ENCODE measurements around the gene SCNN1B.
"Not testable (repeated sequence)": the region's sequence is repeated elsewhere in the genome, so short reads cannot be mapped to it uniquely, and the experiment has no call there.

The SCNN1B gene

DNA sequence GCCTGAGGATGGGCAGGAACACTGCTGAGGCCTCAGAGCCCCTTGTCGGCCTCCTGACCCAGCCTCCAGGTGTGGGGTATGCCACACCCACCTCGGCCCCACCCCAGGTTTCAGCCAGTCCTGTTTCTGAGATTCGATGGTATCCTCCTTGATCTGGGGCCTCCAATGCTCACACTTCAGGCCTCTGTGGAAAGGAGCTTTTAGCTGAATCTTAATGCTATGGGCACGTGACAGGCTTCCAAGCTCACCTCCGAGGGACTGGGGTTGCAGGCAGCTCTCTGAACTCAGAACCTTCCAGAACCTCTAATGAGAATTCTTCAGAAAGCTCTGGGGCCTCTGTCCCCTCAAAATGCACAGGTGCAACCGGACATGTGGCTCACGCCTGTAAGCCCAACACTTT is 54.8 kb downstream of the SCNN1B start:
- DNase-seq, result no peak

DNA sequence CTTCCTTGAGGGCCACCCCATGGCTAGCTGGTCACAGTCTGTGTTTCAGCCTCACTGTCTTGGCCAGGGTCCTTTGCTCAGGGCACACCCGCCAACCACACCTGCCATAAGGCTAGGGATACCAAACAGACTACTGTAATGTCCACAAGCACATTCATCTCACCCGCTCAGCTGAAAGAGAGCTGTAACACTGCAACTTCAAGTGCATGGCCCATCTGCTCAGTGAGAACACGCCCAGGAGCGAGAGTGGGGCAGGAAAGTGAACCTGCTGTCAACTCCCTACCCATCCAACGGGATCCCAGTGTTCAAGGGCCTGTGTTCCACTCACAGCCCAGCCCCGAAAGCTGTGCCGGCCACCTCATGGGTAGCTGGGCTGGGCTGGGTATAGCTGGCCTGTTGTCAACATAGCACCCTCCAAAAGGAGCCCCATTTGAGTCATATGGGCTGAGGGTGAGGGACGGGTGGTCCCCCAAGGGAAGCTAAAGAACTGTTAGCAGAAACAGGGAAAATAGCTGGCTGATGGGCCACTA is 55.7 kb downstream of the SCNN1B start:
- DNase-seq, result no peak

DNA sequence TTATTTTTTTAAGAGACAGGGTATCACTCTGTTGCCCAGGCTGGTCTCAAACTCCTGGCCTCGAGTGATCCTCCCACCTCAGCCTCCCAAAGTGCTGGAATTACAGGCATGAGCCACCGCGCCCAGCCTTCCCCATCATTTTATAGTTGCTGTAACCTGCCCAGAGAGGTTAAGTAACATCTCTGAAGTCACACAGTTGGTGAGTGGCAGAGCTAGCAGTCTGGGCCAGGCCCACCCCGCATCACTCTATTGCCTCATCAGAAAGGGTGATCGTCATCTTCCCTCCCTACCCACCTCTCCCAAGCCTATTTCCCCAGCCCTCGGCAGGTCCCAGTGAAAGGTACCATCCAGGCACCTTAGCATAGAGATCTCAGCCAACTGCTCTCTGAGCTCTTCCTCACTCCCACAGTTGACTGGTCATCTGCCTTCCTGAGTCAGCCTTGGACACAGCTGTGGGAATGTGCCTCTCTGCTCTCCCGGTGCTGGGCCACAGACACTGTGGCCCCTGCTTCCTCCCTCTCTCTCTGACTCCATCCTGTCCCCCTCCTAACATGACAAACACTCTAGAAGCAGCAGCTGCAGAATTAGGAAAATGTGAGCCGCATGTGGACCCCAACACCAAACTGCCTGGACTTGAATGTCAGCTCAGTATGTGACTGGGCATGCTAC is 57.1 kb downstream of the SCNN1B start:
- no peak for DNase-seq

DNA sequence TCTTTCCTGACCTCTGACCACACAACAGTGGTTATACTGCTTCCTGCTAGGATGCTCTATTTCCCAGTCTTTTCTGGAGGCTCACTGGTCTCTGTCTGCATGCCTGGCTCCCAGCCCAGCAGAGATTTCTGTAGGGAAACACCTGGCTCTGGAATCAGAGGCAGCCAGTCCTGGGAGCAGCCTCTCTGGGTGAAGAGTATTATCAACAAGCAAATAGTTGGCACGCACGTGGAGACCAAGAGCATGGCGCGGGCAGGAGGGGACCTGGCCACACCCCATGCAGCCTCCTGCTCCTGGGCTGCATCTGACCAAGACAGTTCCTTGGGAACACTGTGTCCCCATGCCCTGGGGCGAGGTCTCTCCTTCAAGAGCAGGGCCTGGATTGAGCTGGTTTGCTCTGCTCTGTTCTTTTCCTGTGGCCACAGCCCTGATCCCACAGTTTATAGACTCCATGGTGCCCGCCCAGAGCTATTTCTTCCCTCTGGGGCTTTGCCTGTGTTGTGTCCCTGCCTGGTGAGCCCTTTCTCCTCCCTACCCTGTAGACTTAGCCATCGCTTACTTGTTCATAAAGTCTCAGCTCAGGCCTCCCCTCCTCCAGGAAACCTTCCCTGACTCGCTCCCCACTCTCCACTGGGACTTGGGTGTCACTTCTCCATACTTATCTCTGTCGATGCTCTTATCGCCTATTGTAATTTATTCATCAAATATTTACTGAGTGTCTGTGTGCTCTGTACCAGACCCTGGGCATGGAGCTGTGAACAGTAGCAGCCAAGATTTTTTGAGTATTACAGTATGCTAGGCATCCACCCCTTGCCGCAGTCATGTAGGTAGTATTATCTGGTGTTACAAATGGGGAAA is 60.6 kb downstream of the SCNN1B start:
- DNase-seq, result no peak

DNA sequence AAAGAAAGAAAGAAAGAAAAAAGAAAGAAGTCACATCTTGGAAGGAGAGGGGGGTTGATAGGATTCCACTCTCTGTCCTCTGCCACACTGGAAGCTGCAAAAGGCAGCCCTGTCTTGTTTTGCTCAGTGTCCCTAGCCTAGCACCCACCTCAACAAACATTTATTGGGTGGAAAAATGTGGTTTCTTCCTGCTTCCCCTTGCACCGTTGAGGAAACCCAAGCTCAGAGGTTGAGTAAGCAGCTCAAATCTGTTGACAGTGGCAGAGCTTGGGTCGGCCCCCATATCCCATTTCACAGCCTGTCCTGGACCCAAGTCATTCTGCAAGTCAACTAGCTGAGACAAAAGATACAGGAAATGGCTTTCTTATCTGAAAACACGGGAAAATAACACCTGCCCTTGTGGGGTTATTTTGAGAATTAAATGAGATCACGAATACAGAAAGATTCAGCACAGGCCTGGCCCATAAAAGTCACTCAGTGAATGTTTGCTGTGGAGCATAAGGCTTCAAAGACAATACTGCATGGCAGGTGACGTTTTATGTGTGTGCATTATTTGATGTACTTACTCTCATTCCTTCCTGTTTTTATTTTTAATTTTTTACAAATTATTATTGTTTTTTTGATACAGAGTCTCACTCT is 63.6 kb downstream of the SCNN1B start:
- no peak for DNase-seq

DNA sequence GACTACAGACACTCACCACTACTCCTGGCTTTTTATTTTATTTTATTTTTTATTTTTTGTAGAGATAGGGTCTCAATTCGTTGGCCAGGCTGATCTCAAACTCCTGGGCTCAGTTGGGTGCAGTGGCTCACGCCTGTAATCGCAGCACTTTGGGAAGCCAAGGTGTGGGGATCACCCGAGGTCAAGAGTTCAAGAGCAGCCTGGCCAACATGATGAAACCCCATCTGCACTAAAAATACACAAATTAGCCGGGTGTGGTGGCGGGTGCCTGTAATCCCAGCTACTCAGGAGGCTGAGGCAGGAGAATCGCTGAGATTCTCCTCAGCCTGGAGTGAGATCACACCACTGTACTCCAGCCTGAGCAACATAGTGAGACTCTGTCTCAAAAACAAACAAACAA is 64.2 kb downstream of the SCNN1B start:
- DNase-seq, result not testable (repeated sequence)

DNA sequence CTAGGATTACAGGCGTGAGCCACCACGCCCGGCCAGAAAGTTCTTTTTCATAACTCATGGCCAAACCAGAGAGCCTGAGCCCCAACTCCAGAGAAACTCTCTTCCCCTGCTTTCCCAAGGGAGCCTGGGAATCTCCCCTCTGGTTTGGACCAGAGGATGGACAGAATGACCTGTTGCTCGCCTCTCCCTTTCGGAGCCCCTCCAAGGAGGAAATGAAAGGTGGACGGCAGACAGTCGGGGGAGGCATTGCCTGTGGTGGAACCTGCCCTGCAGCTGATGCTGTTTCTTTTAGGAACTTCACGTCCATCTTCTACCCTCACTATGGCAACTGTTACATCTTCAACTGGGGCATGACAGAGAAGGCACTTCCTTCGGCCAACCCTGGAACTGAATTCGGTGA is 65.5 kb downstream of the SCNN1B start:
- no peak for DNase-seq

DNA sequence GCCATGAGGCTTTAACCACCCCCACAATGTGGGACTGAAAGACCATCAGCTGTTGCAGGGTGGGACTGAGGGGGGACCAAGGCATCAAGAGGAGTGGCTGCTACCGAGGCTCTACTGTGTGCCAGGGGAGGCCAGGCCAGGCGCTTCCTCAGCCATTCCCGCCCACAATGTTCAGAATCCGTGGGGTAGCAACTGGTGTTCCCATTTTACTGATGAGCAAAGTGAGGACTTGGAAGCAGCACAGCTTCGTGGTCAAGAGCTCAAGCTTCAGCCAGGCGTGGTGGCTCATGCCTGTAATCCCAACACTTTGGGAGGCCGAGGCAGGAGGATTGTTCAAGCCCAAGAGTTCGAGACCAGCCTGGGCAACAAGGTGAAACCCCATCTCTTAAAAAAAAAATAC is 65.9 kb downstream of the SCNN1B start:
- DNase-seq, result no peak

DNA sequence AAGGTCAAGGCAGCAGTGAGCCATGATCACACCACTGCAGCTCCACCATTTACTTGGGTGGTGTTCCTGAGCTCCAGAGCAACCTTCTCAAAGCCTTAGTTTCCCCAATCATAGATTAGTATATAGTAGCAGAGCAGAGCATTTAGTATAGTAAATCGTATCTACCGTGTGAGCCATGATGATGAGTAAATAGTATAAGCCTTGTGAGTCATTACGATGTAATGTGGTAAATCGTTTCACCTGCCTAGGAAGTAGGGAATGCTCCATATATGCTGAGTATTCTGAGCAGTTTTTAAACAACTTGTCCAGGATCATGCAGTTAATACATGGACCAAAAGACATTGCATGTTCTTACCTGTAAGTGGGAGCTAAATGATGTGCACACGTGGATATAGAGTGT is 66.4 kb downstream of the SCNN1B start:
- DNase-seq, result no peak

DNA sequence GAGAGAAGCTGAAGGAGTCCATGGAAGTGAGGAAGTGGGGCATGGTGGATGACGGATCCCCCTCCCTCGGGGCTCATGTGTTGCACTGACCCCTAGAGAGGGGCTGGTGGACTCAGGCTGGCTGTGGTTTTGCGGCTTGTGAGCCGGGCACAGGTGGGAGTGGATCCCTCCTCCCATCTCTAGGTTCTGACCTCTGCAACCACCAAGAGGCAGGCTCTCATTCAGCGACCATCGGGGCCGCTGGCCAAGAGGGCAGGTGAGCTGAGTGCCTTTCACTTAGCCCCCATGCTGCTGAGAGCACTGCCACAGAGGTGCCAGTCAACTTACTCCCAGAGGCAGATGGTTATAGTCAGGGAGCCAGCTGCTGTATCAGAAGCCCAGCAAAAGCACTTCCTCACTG is 67.3 kb downstream of the SCNN1B start:
- DNase-seq, result no peak

DNA sequence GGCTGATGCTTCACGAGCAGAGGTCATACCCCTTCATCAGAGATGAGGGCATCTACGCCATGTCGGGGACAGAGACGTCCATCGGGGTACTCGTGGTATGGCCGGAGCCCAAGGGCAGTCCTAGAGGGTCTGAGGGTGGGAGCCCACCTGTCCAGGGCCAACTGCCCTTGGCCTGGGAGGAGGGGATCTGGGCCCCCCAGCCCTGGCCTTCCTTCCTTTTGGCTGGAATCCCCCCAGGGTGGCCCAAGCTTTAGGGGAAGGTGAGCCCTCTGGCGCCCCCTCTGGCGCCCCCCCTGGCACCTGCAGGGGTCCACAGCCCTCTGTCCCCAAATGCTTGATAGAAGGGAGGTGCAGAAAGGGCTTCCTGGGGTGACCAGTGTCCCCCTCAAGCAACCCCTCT is 69.3 kb downstream of the SCNN1B start:
- no peak for DNase-seq

DNA sequence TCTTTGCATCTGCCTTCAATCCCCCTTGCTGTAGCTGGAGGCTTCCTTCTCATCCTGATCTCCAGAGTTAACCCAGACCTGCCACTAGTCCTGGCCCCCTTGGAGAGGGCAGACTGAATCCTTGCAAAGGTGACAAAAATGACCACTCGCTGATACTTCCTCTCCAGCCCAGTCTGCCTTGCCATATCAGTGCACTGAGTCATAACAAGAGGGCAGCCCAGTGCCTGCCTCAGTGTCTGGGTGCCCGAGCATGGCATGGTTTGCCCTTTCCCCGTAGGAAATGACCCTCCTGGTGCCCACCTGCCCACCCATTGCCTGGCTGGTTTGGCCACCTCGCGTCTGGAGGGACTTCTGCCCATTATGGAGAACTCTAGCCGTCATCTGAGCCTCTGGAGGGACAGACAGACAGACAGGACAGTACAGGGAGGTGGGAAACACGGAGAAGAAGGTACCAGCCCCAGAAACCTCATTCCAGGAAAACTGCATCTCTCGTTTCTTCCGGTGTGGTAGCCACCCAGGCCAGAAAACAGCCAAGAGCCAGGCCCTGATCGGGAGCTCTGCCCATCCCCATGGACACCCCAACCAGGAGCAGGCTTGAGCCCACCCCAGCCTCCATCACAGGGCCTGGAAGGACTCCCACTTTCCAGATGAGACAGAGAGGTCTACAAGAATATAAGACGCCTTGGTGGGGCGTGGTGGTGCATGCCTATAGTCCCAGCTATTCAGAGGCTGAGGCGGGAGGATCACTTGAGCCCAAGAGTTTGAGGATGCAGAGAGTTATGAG is 71.5 kb downstream of the SCNN1B start:
- DNase-seq, result no peak

DNA sequence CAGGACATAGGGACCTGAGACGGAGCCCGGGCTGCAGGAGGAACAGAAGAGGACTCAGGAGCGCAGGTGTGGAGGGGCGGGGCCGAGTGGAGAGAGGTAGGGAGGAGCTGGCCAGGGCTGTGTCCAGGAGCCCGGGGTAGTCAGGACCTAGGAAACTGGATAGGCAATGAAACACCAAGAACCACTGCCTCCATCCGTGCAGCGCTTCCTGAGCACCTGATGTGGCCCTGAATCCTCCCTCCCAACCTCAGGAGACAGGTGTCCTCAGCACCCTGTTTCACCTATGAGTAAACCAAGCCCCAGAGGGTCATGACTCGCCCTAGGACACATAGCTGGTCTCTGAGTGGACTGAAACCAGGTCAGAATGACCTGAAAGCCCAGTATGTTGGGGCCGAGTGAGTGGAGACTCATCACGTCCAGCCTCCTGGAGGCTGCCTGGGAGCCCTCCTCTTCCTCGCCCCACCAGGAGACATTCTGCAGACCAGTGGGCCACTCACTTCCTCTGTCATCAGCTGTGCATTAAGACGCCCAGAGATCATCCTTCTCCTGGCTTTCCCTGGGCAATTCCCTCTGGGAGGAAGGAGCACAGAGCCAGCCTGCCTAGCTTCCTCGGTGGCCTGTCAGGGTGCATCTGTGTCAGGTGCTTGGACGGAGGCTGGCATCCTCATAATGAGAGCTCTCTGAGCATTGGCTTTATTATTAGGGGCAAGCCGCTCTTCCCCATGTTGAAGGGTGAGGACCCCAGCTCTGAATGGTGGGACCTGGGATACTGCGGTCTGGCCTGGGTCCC is 72.8 kb downstream of the SCNN1B start:
- no peak for DNase-seq

DNA sequence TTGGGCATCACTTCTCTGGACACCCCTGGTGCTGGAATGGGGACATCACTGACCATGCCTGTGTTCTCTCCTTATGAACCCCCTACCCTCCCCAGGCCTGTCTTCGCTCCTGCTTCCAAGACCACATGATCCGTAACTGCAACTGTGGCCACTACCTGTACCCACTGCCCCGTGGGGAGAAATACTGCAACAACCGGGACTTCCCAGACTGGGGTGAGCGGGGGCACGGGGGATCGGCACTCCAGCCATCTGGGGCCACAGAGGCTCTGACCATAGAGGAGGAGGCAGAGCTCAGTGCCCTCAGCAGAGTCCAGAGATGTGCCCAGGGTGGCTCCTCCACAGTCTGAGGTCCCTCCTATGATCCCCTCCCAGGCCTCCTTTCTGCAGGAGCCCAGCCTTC is 73.5 kb downstream of the SCNN1B start:
- no peak for DNase-seq

DNA sequence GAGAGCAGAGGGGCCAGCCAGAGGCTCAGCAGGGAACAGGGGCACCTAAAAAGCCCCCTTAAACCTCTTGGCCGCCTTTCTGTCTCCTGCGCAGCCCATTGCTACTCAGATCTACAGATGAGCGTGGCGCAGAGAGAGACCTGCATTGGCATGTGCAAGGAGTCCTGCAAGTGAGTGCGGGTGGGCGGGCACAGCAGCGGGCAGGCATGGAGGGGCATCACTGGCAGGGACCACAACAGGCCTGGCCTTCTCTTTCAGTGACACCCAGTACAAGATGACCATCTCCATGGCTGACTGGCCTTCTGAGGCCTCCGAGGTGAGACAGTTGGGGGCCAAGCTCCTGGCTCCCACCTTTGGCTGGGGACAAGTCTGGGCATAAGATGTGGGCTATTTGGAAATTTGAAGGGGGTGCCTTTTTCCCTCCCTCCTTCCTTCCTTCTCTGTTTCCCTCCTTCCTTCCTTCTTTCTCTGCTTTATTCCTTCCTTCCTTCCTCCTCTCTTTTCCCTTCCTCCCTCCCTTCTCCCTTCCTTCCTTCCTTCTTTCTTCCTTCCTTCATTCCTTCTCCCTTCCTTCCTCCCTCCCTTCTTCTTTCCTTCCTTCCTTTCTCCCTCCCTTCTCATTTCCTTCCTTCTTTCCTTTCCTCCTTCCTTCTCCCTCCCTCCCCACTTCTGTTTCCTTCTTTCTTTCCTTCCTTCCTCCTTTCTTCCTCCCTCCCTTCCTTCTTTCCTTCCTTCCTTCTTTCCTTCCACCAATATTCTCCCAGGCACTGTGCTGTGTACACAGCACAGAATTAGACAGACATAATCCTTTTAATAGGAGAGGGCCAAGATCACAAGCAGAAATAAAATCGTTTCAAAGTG is 75.2 kb downstream of the SCNN1B start:
- no peak for DNase-seq

DNA sequence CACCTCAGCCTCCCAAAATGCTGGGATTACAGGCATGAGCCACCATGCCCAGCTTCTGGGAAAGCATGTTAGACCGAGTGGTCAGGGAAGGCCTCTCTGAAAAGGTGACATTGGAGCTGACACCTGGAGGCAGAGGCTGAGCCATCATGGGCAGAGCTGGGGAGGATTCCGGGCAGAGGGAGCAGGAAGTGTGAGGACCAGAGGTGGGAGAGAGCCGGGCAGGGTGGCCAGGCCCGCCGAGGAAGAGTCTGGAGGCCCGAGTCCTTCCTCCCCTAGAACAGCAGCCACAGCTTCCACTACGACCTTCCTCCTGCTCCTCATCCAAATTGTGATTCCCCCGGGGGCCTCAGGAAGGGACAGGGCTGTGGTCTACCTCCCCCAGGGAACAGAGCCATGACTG is 76.2 kb downstream of the SCNN1B start:
- DNase-seq, result no peak

DNA sequence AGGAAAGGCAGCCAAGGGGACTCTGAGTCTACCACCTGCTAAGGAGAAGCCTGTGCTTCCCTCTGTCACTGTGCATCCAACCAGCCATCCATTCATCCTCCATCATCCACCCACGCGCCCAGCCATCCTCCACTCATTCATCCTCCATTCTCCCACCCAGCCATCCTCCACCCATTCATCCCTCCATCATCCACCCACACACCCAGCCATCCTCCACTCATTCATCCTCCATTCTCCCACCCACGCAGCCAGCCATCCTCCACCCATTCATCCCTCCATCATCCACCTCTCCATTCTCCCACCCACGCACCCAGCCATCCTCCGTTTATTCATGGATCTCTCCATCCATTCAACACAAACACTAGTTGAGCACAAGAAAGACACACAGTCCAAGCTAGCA is 76.8 kb downstream of the SCNN1B start:
- DNase-seq, result no peak

DNA sequence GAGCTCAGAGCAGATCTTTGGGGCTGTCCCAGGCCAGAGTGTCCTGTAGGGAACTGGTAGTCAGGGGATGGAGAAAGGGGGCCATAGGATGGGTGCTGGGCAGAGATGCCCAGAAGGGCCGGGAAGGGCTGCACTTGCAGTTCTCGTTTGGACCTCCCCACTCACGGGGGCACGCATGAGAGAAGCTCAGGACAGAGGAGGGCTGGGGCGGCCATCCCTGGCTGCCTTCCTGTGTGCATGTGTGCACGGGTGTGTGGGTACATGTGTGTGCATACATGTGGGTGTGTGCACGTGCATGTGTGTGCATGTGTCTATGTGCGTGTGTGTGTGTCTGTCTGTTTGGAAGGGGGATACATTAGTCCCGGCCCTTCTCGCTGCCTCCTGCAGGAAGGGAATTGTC is 77.6 kb downstream of the SCNN1B start:
- DNase-seq, result no peak

DNA sequence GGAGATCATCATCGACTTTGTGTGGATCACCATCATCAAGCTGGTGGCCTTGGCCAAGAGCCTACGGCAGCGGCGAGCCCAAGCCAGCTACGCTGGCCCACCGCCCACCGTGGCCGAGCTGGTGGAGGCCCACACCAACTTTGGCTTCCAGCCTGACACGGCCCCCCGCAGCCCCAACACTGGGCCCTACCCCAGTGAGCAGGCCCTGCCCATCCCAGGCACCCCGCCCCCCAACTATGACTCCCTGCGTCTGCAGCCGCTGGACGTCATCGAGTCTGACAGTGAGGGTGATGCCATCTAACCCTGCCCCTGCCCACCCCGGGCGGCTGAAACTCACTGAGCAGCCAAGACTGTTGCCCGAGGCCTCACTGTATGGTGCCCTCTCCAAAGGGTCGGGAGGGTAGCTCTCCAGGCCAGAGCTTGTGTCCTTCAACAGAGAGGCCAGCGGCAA is 78.4 kb downstream of the SCNN1B start:
- no peak for DNase-seq

DNA sequence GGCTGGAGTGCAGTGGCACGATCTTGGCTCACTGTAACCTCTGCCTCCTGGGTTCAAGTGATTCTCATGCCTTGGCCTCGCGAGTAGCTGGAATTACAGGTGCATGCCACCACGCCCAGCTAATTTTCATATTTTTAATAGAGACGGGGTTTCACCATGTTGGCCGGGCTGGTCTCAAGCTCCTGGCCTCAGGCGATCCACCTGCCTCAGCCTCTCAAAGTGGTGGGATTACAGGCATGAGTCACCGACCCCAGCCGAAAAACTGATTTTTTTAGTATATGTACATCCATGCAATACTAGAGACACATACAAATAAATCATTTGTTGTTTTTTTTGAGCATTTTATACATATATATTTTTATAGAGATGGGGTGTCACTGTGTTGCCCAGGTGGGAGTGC is 79.6 kb downstream of the SCNN1B start:
- not testable (repeated sequence) for DNase-seq

DNA sequence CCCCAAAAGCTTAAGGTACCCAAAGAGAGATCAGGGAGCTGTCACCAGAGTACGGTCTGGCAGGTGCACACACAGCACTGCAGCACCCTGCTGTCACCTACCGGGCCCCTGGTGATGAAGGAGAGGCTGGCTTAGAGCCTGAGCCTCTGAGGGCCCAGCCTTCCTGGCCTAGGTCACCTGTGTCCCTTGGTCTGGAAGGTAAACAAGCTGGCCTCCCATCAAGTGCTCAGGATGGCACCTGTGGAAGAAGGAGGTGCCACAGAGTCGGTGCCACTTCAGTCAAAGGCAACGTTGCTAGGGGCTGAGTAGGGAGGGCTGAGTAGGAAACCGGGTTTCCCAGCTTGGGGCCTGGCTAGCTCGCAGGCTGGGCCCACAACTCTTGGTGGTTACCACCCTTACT is 80.2 kb downstream of the SCNN1B start:
- DNase-seq, result no peak

All from 8988T (cell line).